Right atrium auricular region (tissue), 2 donors: ENCODE results near the gene SPNS3. TPM values are rescaled to one million over a fixed set of nuclear protein-coding genes. Genes with fewer than 3 reads are reported as not detected.

Source experiments
- DNase-seq: peaks from one replicate; pipeline ENCODE4 v3.0.0-alpha.2; 2019; ENCODE audit warnings: low spot score
- H3K27ac ChIP-seq, 2 donors: fragments of 200-600 bp; sonication (generic); 1 replicate in 1 of 2; 2 replicates in 1 of 2; pipeline ENCODE4 v1.5.1; 2016 to 2019
- H3K27me3 ChIP-seq, 2 donors: fragments of 200-600 bp; sonication (generic); one replicate each; pipeline versions ENCODE4 v1.5.1 to v1.6.0; 2017 to 2019
- H3K36me3 ChIP-seq: fragments of 200-600 bp; sonication (generic); one replicate; pipeline ENCODE4 v1.5.1; 2016
- H3K4me1 ChIP-seq, 2 donors: fragments of 200-600 bp; sonication (generic); one replicate each; pipeline versions ENCODE4 v1.5.1 to v1.6.0; 2017 to 2019
- H3K4me3 ChIP-seq, 2 donors: fragments of 200-600 bp; sonication (generic); 1 replicate in 1 of 2; 2 replicates in 1 of 2; pipeline ENCODE4 v1.5.1; 2017 to 2019; ENCODE audit warnings: mild to moderate bottlenecking in 1 of 2, moderate library complexity in 1 of 2
- H3K9me3 ChIP-seq, 2 donors: fragments of 200-600 bp; sonication (generic); one replicate each; pipeline ENCODE4 v1.5.1; 2019
- total RNA-seq, 2 donors: library from RNA; depleted of rRNA; stranded (reverse); fragments of >200 nt; gene quantifications; one replicate each; pipeline ENCODE4 v1.1.0, GENCODE V29; 2016
- TF ChIP-seq, protein P1 (sequence below), 2 donors: fragments of 200-600 bp; sonication (generic); IDR thresholded peaks; one replicate each; pipeline ENCODE4 v1.5.1; 2019; ENCODE audit warnings: antibody characterized with exemption in 2 of 2

Gene SPNS3
- total RNA-seq, 2 donors from 2014 or later: not detected

- Histone ChIP-seq H3K27me3 (no peaks in the 10 kb centered on the region), H3K4me1 (peaks cover 0 to 47% of the 10 kb centered on the region in 2 donors), H3K36me3 (no peaks in the 10 kb centered on the region), H3K27ac (peak overlapping the region in 1 of 2 donors; percentile 21), H3K4me3 (no peak overlapping the region), H3K9me3 (no peaks in the 10 kb centered on the region)
- TF ChIP-seq, protein P1, sequence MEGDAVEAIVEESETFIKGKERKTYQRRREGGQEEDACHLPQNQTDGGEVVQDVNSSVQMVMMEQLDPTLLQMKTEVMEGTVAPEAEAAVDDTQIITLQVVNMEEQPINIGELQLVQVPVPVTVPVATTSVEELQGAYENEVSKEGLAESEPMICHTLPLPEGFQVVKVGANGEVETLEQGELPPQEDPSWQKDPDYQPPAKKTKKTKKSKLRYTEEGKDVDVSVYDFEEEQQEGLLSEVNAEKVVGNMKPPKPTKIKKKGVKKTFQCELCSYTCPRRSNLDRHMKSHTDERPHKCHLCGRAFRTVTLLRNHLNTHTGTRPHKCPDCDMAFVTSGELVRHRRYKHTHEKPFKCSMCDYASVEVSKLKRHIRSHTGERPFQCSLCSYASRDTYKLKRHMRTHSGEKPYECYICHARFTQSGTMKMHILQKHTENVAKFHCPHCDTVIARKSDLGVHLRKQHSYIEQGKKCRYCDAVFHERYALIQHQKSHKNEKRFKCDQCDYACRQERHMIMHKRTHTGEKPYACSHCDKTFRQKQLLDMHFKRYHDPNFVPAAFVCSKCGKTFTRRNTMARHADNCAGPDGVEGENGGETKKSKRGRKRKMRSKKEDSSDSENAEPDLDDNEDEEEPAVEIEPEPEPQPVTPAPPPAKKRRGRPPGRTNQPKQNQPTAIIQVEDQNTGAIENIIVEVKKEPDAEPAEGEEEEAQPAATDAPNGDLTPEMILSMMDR (IDR thresholded peaks at IDR 0.05): no peak
- DNase-seq: no peak
Observed at GRCh38 chr17:4514206-4514605, 80.5 kb downstream of the SPNS3 start.

- Histone ChIP-seq H3K4me3 (no peak overlapping the region), H3K9me3 (no peaks in the 10 kb centered on the region), H3K27ac (peak overlapping the region in 1 of 2 donors; percentile 21), H3K36me3 (no peaks in the 10 kb centered on the region), H3K4me1 (peaks cover 0 to 45% of the 10 kb centered on the region in 2 donors), H3K27me3 (no peaks in the 10 kb centered on the region)
- DNase-seq: no peak
- TF ChIP-seq, protein P1 (IDR thresholded peaks at IDR 0.05): no peak
Observed at GRCh38 chr17:4514779-4515178, 81.0 kb downstream of the SPNS3 start.

DNA sequence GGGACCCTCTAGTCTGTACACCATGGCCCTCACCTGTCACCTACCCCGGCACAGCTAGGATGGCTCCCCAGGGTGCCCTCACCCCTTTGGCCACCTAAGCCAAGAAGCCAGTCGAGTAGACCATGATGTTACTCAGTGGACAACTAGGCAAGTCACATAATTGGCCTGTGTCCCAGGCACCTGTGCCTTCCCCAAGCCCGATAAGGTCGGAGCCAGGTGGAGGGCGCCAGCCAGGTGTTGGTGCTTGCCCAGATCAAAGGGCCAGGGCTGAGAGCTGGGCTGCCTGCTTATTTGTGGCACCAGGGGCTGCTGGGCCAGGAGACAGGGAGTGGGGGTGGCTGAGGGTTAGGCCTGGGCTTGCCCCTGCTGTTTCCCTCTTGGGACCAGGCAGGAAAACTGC, 81.8 kb downstream of the SPNS3 start:
- Histone ChIP-seq H3K4me1 (peaks cover 0 to 49% of the 10 kb centered on the region in 2 donors), H3K9me3 (no peaks in the 10 kb centered on the region), H3K27ac (no peak overlapping the region), H3K4me3 (no peak overlapping the region), H3K36me3 (no peaks in the 10 kb centered on the region), H3K27me3 (no peaks in the 10 kb centered on the region)
- TF ChIP-seq, protein P1 (IDR thresholded peaks at IDR 0.05): no peak
- no peak for DNase-seq

- no peaks in the 10 kb centered on the region for H3K36me3 ChIP-seq
- H3K27me3 ChIP-seq: no peaks in the 10 kb centered on the region
- TF ChIP-seq, protein P1 (IDR thresholded peaks at IDR 0.05): no peak
- DNase-seq: no peak
- peaks cover 0 to 53% of the 10 kb centered on the region in 2 donors for H3K4me1 ChIP-seq
- no peak overlapping the region for H3K27ac ChIP-seq
- no peak overlapping the region for H3K4me3 ChIP-seq
- H3K9me3 ChIP-seq: no peaks in the 10 kb centered on the region
Observed at GRCh38 chr17:4516735-4517134, 83.0 kb downstream of the SPNS3 start.

- Histone ChIP-seq H3K27me3 (no peaks in the 10 kb centered on the region), H3K4me3 (no peak overlapping the region), H3K9me3 (no peaks in the 10 kb centered on the region), H3K36me3 (no peaks in the 10 kb centered on the region), H3K4me1 (peaks cover 0 to 46% of the 10 kb centered on the region in 2 donors), H3K27ac (peak overlapping the region; percentile 74 to 78)
- no peak for DNase-seq
- TF ChIP-seq, protein P1 (IDR thresholded peaks at IDR 0.05): no peak
Observed at GRCh38 chr17:4518901-4519300, 85.2 kb downstream of the SPNS3 start.

- H3K4me1 ChIP-seq: peaks cover 0 to 45% of the 10 kb centered on the region in 2 donors
- H3K9me3 ChIP-seq: no peaks in the 10 kb centered on the region
- no peaks in the 10 kb centered on the region for H3K36me3 ChIP-seq
- TF ChIP-seq, protein P1 (IDR thresholded peaks at IDR 0.05): no peak
- no peak overlapping the region for H3K4me3 ChIP-seq
- H3K27ac ChIP-seq: peak overlapping the region; percentile 74 to 78
- no peaks in the 10 kb centered on the region for H3K27me3 ChIP-seq
- no peak for DNase-seq
Observed at GRCh38 chr17:4519361-4519788, 85.6 kb downstream of the SPNS3 start.
